Caco-2 (cell line): Measurements from ENCODE around the gene GDF11. TPM values are rescaled to one million over a fixed set of nuclear protein-coding genes. Genes with fewer than 3 reads are reported as not detected.
"Not testable (repeated sequence)": the region's sequence is repeated elsewhere in the genome, so short reads cannot be mapped to it uniquely, and the experiment has no call there.

Experiments used
- BruUV-seq: library from RNA; stranded (reverse); fragments of 400-500 nt; replicated peaks from 2 replicates; lab custom pipeline; 2021; lab: Mats Ljungman, UMichigan
- CTCF ChIA-PET: fragments of 300-600 bp; sonication (Branson Sonifier 250); formaldehyde crosslinking; loops from one replicate; lab custom pipeline; 2022; ENCODE audit warnings: antibody characterized with exemption; lab: Charles Lee
- POLR2A ChIA-PET: fragments of 300-600 bp; sonication (Branson Sonifier 250); formaldehyde crosslinking; loops from one replicate; lab custom pipeline; 2022; ENCODE audit warnings: antibody characterized with exemption; lab: Charles Lee
- DNase-seq, 2 experiments: peaks; one replicate each; pipeline versions ENCODE4 v3.0.0 to v3.0.0-alpha.2; 2020 to 2022
- H3K27me3 ChIP-seq: replicated peaks from 2 replicates; pipeline ENCODE4 v1.6.0; 2011; ENCODE audit warnings: low read length; ENCODE audit not compliant: control insufficient read depth, insufficient read depth
- H3K36me3 ChIP-seq: 2 replicates; pipeline ENCODE4 v1.5.1; 2011; ENCODE audit warnings: low read length; ENCODE audit not compliant: control insufficient read depth, insufficient read depth
- H3K4me1 ChIP-seq: fragments of 250-450 bp; sonication (Bioruptor Pico); 2 replicates; pipeline ENCODE4 v1.5.1; 2020; ENCODE audit warnings: mild to moderate bottlenecking
- H3K4me3 ChIP-seq: 2 replicates; pipeline ENCODE4 v1.5.1; 2011; ENCODE audit warnings: low read depth, mild to moderate bottlenecking, control low read depth, low read length
- H3K9me3 ChIP-seq: fragments of 250-450 bp; sonication (Bioruptor Pico); 2 replicates; pipeline ENCODE4 v1.5.1; 2020; ENCODE audit warnings: mild to moderate bottlenecking, moderate library complexity
- H3K27ac Mint-ChIP-seq: one replicate; pipeline ENCODE4 v1.8.0; 2022; ENCODE audit warnings: mixed read lengths; ENCODE audit not compliant: unreplicated experiment
- H3K27me3 Mint-ChIP-seq: one replicate; pipeline ENCODE4 v1.8.0; 2022; ENCODE audit warnings: mixed read lengths; ENCODE audit not compliant: insufficient read depth, unreplicated experiment
- H3K36me3 Mint-ChIP-seq: one replicate; pipeline ENCODE4 v1.8.0; 2022; ENCODE audit warnings: mild to moderate bottlenecking, mixed read lengths; ENCODE audit not compliant: insufficient read depth, unreplicated experiment
- H3K4me1 Mint-ChIP-seq: one replicate; pipeline ENCODE4 v1.8.0; 2022; ENCODE audit warnings: low read depth, mixed read lengths; ENCODE audit not compliant: unreplicated experiment
- H3K4me3 Mint-ChIP-seq: one replicate; pipeline ENCODE4 v1.8.0; 2022; ENCODE audit warnings: mild to moderate bottlenecking, moderate library complexity, mixed read lengths; ENCODE audit not compliant: unreplicated experiment
- H3K9me3 Mint-ChIP-seq: one replicate; pipeline ENCODE4 v1.8.0; 2022; ENCODE audit warnings: mixed read lengths; ENCODE audit not compliant: unreplicated experiment
- CTCF ChIP-seq, 2 experiments: fragments of 200-600 bp in 1 of 2; IDR thresholded peaks; 1 replicate in 1 of 2; 2 replicates in 1 of 2; pipeline versions ENCODE4 v1.5.1 to v1.8.0; 2011 to 2022; ENCODE audit warnings: antibody characterized with exemption in 1 of 2, control low read depth in 1 of 2, inconsistent platforms in 1 of 2, low read depth in 1 of 2, low read length in 1 of 2, mild to moderate bottlenecking in 1 of 2, moderate library complexity in 1 of 2; ENCODE audit not compliant: insufficient read depth in 1 of 2, severe bottlenecking in 1 of 2, unreplicated experiment in 1 of 2
- intact Hi-C: fragments of 100-400 bp; cut with micrococcal nuclease; formaldehyde crosslinking; loops from one replicate; pipeline ENCODE4 v1.10.0; 2022; ENCODE audit not compliant: unreplicated experiment
- total RNA-seq: library from RNA; stranded (reverse); gene quantifications from 2 replicates; pipeline ENCODE4 v1.2.3, GENCODE V29; 2022

The GDF11 gene
- total RNA-seq, 1 experiment from 2014 or later: 11.0 TPM

GRCh38 chr12:55755246-55755645 is 12.3 kb downstream of the GDF11 start:
- Mint-ChIP-seq H3K4me1 (no peaks in the 10 kb centered on the region), H3K9me3 (no peaks in the 10 kb centered on the region), H3K36me3 (peaks cover 85% of the 10 kb centered on the region), H3K27ac (no peak overlapping the region), H3K27me3 (no peaks in the 10 kb centered on the region), H3K4me3 (no peak overlapping the region)
- ChIA-PET CTCF (interaction anchor here (0.6 to 1.2 kb wide), 2 partner anchors 18 to 349 kb away, joined by 3 to 4 read pairs; no protein-coding TSS in a partner anchor), POLR2A (no interaction called here)
- Histone ChIP-seq H3K4me3 (no peak overlapping the region), H3K36me3 (peaks cover 4% of the 10 kb centered on the region), H3K27me3 (no peaks in the 10 kb centered on the region), H3K4me1 (no peaks in the 10 kb centered on the region), H3K9me3 (no peaks in the 10 kb centered on the region)
- no peak for TF ChIP-seq CTCF (IDR thresholded peaks at IDR 0.05; ENCODE audit: insufficient read depth in 1 of 2, low read depth in 1 of 2, low read length in 1 of 2, severe bottlenecking in 1 of 2, unreplicated experiment in 1 of 2)
- BruUV-seq: no TSS peak
- DNase-seq: no peak
- intact Hi-C loops: no loop called here

GRCh38 chr12:55757701-55758100 is 14.8 kb downstream of the GDF11 start:
- intact Hi-C loops: no loop called here
- ChIA-PET POLR2A (no interaction called here), CTCF (no interaction called here)
- Histone ChIP-seq H3K27me3 (no peaks in the 10 kb centered on the region), H3K4me1 (no peaks in the 10 kb centered on the region), H3K9me3 (no peaks in the 10 kb centered on the region), H3K36me3 (peaks cover 4% of the 10 kb centered on the region), H3K4me3 (no peak overlapping the region)
- Mint-ChIP-seq H3K27ac (no peak overlapping the region), H3K4me3 (no peak overlapping the region), H3K9me3 (no peaks in the 10 kb centered on the region), H3K36me3 (peaks cover 89% of the 10 kb centered on the region), H3K27me3 (no peaks in the 10 kb centered on the region), H3K4me1 (no peaks in the 10 kb centered on the region)
- no peak for TF ChIP-seq CTCF (IDR thresholded peaks at IDR 0.05; ENCODE audit: insufficient read depth in 1 of 2, low read depth in 1 of 2, low read length in 1 of 2, severe bottlenecking in 1 of 2, unreplicated experiment in 1 of 2)
- no peak for DNase-seq
- no TSS peak for BruUV-seq

GRCh38 chr12:55758575-55758974 is 15.7 kb downstream of the GDF11 start:
- H3K4me1 Mint-ChIP-seq, H3K4me1 ChIP-seq, H3K9me3 Mint-ChIP-seq, H3K27ac Mint-ChIP-seq, H3K4me3 ChIP-seq, H3K36me3 ChIP-seq, intact Hi-C loops, DNase-seq, CTCF ChIA-PET, BruUV-seq, H3K27me3 ChIP-seq, POLR2A ChIA-PET, H3K9me3 ChIP-seq, H3K4me3 Mint-ChIP-seq, H3K27me3 Mint-ChIP-seq: not testable (repeated sequence)
- peaks cover 80% of the 10 kb centered on the region for H3K36me3 Mint-ChIP-seq

GRCh38 chr12:55760663-55761062 is 17.7 kb downstream of the GDF11 start:
- Mint-ChIP-seq H3K9me3 (no peaks in the 10 kb centered on the region), H3K4me3 (no peak overlapping the region), H3K27ac (no peak overlapping the region), H3K36me3 (peaks cover 70% of the 10 kb centered on the region), H3K4me1 (no peaks in the 10 kb centered on the region), H3K27me3 (no peaks in the 10 kb centered on the region)
- Histone ChIP-seq H3K36me3 (peaks cover 4% of the 10 kb centered on the region), H3K4me3 (no peak overlapping the region), H3K9me3 (no peaks in the 10 kb centered on the region), H3K4me1 (no peaks in the 10 kb centered on the region), H3K27me3 (no peaks in the 10 kb centered on the region)
- CTCF ChIA-PET: no interaction called here
- POLR2A ChIA-PET: no interaction called here
- TF ChIP-seq CTCF (IDR thresholded peaks at IDR 0.05; ENCODE audit: insufficient read depth in 1 of 2, low read depth in 1 of 2, low read length in 1 of 2, severe bottlenecking in 1 of 2, unreplicated experiment in 1 of 2): no peak
- no TSS peak for BruUV-seq
- intact Hi-C loops: no loop called here
- no peak for DNase-seq
